ENCODE measurements around the gene THAP12.

Gene THAP12, protein sequence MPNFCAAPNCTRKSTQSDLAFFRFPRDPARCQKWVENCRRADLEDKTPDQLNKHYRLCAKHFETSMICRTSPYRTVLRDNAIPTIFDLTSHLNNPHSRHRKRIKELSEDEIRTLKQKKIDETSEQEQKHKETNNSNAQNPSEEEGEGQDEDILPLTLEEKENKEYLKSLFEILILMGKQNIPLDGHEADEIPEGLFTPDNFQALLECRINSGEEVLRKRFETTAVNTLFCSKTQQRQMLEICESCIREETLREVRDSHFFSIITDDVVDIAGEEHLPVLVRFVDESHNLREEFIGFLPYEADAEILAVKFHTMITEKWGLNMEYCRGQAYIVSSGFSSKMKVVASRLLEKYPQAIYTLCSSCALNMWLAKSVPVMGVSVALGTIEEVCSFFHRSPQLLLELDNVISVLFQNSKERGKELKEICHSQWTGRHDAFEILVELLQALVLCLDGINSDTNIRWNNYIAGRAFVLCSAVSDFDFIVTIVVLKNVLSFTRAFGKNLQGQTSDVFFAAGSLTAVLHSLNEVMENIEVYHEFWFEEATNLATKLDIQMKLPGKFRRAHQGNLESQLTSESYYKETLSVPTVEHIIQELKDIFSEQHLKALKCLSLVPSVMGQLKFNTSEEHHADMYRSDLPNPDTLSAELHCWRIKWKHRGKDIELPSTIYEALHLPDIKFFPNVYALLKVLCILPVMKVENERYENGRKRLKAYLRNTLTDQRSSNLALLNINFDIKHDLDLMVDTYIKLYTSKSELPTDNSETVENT

DNA sequence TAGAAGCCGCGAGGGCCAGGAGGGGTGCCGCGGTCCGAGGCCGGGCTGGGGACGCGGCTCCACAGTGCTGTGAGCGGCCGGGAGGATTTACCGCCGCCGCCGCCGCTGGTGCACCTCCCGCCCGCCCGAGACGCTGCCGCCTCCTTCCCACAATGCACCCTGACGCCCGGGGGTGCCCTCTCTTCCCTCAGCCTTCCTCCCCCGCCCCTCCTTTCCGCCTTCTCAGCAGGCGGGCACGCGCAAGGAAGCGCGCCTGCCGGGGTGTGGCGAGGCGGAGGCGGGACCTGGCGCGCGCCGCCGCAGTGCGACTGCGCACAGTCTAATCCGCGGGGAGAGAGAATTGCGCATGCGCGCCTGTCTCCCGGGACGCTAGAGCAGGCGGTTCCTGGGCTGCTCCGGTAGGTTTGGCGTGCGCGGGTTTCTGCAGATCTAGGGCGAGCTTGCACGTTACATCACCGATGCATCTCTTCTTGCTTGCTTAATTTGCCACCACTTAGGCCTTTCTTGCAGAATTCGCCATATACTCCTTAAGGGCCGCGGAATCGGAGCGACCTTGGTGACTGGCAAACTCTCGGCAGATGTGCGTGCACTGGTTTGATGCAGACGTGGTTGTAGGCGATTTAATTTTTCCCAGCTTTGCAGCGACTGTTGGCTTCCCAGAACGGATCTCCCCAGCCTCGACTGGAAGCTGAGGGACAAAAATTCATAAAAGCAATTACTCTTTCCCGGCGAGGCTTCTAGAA, at the start of gene THAP12, which contains the start of gene GVQW3:
TSS of gene THAP12 (minus strand) at position 156 of the 743 bp plus-strand sequence. CDS start 296 bp downstream, outside the sequence.
TSS of gene GVQW3 (plus strand) at position 347 of the 743 bp plus-strand sequence. CDS start 506 bp downstream, outside the sequence.
- TF ChIP-seq, protein P1, sequence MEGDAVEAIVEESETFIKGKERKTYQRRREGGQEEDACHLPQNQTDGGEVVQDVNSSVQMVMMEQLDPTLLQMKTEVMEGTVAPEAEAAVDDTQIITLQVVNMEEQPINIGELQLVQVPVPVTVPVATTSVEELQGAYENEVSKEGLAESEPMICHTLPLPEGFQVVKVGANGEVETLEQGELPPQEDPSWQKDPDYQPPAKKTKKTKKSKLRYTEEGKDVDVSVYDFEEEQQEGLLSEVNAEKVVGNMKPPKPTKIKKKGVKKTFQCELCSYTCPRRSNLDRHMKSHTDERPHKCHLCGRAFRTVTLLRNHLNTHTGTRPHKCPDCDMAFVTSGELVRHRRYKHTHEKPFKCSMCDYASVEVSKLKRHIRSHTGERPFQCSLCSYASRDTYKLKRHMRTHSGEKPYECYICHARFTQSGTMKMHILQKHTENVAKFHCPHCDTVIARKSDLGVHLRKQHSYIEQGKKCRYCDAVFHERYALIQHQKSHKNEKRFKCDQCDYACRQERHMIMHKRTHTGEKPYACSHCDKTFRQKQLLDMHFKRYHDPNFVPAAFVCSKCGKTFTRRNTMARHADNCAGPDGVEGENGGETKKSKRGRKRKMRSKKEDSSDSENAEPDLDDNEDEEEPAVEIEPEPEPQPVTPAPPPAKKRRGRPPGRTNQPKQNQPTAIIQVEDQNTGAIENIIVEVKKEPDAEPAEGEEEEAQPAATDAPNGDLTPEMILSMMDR (conservative IDR thresholded peaks at IDR 0.05; ENCODE audit: control insufficient read depth, insufficient read depth, low read depth, low read length): no peak
- peak within 1 kb of the TSS; percentile 92 for H3K4me3 ChIP-seq (ENCODE audit: control insufficient read depth, low read depth, low read length)
- DNase-seq (ENCODE audit: low read depth): peak; percentile 95

DNA sequence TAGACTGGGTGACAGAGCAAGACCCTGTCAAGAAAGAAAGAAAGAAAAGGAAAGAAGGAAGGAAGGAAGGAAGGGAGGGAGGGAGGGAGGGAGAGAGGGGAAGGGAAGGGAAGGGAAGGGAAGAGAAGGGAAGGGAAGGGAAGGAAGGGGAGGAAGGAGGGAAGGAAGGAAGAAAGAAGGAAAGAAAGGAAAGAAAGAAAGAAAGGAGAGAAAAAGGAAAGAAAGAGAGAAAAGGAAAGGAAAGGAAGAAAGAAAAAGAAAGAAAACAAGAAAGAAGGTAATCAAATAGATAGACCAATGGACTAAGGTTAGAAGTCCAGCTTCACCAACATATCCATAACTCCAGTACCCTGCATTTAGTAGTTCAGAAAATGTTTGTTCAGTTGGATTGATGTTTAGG, 45.7 kb upstream of the THAP12 start:
- no peak overlapping the region for H3K4me3 ChIP-seq (ENCODE audit: control insufficient read depth, low read depth, low read length)
- TF ChIP-seq, protein P1 (conservative IDR thresholded peaks at IDR 0.05; ENCODE audit: control insufficient read depth, insufficient read depth, low read depth, low read length): no peak
- DNase-seq (ENCODE audit: low read depth): no peak

DNA sequence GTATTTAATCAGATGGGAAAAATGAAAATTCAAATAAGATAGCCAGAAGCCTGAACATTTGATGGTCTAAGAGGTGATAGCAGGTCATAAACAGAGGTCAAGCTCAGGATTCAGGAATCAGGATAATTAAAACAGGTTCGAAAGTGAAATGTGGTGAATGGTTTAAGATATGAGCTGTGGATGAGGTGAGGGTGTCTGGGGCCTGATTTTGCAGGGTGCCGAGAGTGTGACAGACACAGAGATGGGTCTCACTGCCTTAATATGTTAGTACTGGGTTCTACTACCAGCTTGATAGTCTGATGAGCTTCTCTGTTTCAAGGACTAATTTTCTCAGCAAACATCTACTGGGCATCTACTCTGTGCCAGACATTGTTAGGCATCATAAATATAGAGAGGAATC, 44.0 kb upstream of the THAP12 start:
- DNase-seq (ENCODE audit: low read depth): no peak
- TF ChIP-seq, protein P1 (conservative IDR thresholded peaks at IDR 0.05; ENCODE audit: control insufficient read depth, insufficient read depth, low read depth, low read length): no peak

DNA sequence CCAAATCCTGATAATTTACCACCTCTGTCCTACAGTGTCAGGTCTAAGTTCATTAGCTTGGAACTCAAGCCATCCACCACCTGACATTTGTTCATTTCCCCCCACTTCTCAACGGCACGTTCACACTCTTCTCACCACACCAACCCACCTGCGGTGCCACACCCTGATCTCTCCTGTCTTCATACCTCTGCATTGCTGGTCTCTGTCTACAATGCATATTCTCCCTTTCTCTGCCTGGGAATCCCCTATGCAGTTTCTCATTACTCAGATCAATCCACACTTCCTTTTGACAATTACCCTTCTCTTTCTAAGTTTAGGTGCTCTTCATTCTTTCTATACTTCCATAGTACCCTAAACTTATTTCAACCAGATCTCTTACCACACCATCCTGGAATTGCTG, 43.4 kb upstream of the THAP12 start:
- TF ChIP-seq, protein P1 (conservative IDR thresholded peaks at IDR 0.05; ENCODE audit: control insufficient read depth, insufficient read depth, low read depth, low read length): no peak
- no peak overlapping the region for H3K4me3 ChIP-seq (ENCODE audit: control insufficient read depth, low read depth, low read length)
- DNase-seq (ENCODE audit: low read depth): no peak

More for the DNA sequence above, 44.0 kb upstream of the THAP12 start:
- H3K4me3 ChIP-seq (ENCODE audit: control insufficient read depth, low read depth, low read length): no peak overlapping the region

DNA sequence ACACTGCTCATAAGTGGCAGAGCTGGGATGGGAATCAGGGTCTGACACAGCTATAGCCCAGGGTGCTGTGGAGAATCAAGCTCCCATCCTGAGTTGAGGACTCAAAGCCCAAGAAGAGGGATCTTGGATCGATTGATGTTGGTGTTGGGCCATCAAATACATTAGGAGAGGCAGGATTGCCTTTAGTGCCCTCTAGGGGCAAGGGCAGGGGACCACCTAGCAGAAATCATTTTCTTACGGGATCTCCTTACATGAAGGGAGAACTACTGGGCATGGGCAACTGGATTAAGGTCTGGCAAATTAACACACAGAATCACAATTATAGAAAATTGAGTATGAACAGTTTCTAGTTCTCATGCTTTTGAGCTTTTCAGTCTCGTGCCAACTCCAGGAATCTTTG, 39.0 kb upstream of the THAP12 start:
- TF ChIP-seq, protein P1 (conservative IDR thresholded peaks at IDR 0.05; ENCODE audit: control insufficient read depth, insufficient read depth, low read depth, low read length): peak; percentile 40
- peak; percentile 6 for DNase-seq (ENCODE audit: low read depth)
- no peak overlapping the region for H3K4me3 ChIP-seq (ENCODE audit: control insufficient read depth, low read depth, low read length)

DNA sequence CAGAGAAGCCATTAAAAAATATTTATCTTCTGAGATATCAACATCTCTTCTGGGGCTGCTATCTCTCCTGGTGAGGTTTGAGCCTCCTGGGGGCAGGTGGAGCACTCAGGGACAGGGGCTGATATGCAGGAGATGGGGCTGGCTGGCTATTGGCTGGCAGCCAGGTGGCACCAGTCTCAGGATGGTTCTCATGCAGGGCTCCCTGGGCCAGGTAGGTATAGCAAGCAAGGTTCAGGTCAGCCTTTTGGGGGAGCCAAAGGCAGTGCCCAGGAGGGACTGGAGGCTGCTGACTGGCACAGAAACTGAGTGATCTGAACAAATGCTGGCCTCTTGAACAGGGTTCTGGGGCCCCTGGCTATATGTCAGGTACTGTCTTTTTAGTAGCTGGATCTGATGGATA, 34.1 kb upstream of the THAP12 start:
- TF ChIP-seq, protein P1 (conservative IDR thresholded peaks at IDR 0.05; ENCODE audit: control insufficient read depth, insufficient read depth, low read depth, low read length): no peak
- no peak overlapping the region for H3K4me3 ChIP-seq (ENCODE audit: control insufficient read depth, low read depth, low read length)
- no peak for DNase-seq (ENCODE audit: low read depth)

All from fibroblast of mammary gland (primary cell).